Hippocampal formation (tissue), 2 donors: Measurements from ENCODE around the gene KRTAP12-2.
"Not testable (repeated sequence)": the region's sequence is repeated elsewhere in the genome, so short reads cannot be mapped to it uniquely, and the experiment has no call there.

Experiments
- DNase-seq, 2 donors: peaks; one replicate each; lab custom pipeline; 2025; lab: John Stamatoyannopoulos, UW

KRTAP12-2 gene

GRCh38 chr21:44650265-44650972, 16.3 kb downstream of the KRTAP12-2 start:
- no peak for DNase-seq

GRCh38 chr21:44649521-44650100, 17.1 kb downstream of the KRTAP12-2 start:
- no peak for DNase-seq

GRCh38 chr21:44648557-44649311, 18.0 kb downstream of the KRTAP12-2 start:
- DNase-seq, result no peak

- DNase-seq, result no peak
Measured at GRCh38 chr21:44647222-44647552, 19.5 kb downstream of the KRTAP12-2 start.

GRCh38 chr21:44646366-44647221, 20.1 kb downstream of the KRTAP12-2 start, which contains the start of gene KRTAP10-11:
TSS of gene KRTAP10-11 (plus strand) at chr21:44646414. CDS start at chr21:44646459, 45 bp downstream.
- not testable (repeated sequence) for DNase-seq

GRCh38 chr21:44644878-44645277, 21.8 kb downstream of the KRTAP12-2 start:
- no peak for DNase-seq

- no peak for DNase-seq
Measured at GRCh38 chr21:44643741-44644310, 22.9 kb downstream of the KRTAP12-2 start.

- DNase-seq, result no peak
Measured at GRCh38 chr21:44640761-44641160, 26.0 kb downstream of the KRTAP12-2 start.

- no peak for DNase-seq
Measured at GRCh38 chr21:44639331-44639655, 27.4 kb downstream of the KRTAP12-2 start.

- DNase-seq, result not testable (repeated sequence)
Measured at GRCh38 chr21:44638506-44639330, 28.0 kb downstream of the KRTAP12-2 start.

GRCh38 chr21:44637851-44638348, 28.8 kb downstream of the KRTAP12-2 start:
- not testable (repeated sequence) for DNase-seq

- DNase-seq, result no peak
Measured at GRCh38 chr21:44637018-44637850, 29.5 kb downstream of the KRTAP12-2 start, which contains the start of gene KRTAP10-10. TSS of gene KRTAP10-10 (plus strand) at chr21:44637356. CDS start at chr21:44637418, 62 bp downstream.

- no peak for DNase-seq
Measured at GRCh38 chr21:44636209-44637017, 30.3 kb downstream of the KRTAP12-2 start.

GRCh38 chr21:44632067-44632466, 34.7 kb downstream of the KRTAP12-2 start:
- no peak for DNase-seq

GRCh38 chr21:44630440-44630839, 36.3 kb downstream of the KRTAP12-2 start:
- DNase-seq, result no peak

GRCh38 chr21:44628707-44629391, 37.9 kb downstream of the KRTAP12-2 start:
- DNase-seq, result no peak

GRCh38 chr21:44627831-44628233, 38.9 kb downstream of the KRTAP12-2 start:
- DNase-seq, result not testable (repeated sequence)

- DNase-seq, result not testable (repeated sequence)
Measured at GRCh38 chr21:44627181-44627822, 39.4 kb downstream of the KRTAP12-2 start.
